ENCODE results near the gene ERC2.
"Not testable (repeated sequence)": the region's sequence is repeated elsewhere in the genome, so short reads cannot be mapped to it uniquely, and the experiment has no call there.

ERC2 gene

DNA sequence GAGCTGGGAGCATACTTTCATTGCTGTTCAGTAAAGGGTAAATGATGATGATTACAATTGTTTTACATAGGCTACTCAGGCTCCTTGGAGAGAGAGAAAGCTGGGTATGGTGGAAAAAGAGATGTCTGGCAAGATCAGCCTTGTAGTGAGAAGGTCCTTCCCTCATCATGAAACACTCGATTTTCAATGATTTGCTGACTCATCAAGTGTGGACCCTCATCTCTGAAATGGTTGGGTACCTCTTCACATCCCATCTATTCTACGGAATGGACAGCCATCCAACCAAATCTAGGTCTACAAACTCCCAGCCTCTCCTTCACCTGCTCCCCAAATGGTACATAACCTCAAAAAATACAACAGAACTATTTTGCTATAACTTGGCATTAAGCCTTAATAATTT is 610.6 kb downstream of the ERC2 start:
- TF ChIP-seq, protein P1, sequence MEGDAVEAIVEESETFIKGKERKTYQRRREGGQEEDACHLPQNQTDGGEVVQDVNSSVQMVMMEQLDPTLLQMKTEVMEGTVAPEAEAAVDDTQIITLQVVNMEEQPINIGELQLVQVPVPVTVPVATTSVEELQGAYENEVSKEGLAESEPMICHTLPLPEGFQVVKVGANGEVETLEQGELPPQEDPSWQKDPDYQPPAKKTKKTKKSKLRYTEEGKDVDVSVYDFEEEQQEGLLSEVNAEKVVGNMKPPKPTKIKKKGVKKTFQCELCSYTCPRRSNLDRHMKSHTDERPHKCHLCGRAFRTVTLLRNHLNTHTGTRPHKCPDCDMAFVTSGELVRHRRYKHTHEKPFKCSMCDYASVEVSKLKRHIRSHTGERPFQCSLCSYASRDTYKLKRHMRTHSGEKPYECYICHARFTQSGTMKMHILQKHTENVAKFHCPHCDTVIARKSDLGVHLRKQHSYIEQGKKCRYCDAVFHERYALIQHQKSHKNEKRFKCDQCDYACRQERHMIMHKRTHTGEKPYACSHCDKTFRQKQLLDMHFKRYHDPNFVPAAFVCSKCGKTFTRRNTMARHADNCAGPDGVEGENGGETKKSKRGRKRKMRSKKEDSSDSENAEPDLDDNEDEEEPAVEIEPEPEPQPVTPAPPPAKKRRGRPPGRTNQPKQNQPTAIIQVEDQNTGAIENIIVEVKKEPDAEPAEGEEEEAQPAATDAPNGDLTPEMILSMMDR (IDR thresholded peaks at IDR 0.05; ENCODE audit: extremely low read depth, missing control alignments), result no peak
- DNase-seq (ENCODE audit: low spot score), result no peak

DNA sequence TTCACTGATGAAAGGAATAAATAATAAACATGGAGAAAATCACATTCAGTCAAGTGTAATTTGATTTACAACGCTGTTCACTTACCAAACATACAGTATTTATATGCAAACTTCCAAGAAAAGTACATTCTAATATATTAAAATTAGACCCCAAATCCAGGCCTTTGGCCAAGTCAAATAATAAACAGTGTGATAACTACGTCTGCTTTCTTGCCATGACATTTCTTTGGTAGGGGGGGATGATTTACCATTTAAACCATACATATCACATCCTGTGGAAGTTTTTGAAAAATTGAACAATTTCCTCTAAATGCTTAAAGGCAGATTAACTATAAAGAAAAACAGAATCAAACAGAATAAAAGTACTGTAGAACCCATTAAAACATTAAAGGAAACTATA is 613.0 kb downstream of the ERC2 start:
- TF ChIP-seq, protein P1 (IDR thresholded peaks at IDR 0.05; ENCODE audit: extremely low read depth, missing control alignments), result no peak
- no peak for DNase-seq (ENCODE audit: low spot score)

DNA sequence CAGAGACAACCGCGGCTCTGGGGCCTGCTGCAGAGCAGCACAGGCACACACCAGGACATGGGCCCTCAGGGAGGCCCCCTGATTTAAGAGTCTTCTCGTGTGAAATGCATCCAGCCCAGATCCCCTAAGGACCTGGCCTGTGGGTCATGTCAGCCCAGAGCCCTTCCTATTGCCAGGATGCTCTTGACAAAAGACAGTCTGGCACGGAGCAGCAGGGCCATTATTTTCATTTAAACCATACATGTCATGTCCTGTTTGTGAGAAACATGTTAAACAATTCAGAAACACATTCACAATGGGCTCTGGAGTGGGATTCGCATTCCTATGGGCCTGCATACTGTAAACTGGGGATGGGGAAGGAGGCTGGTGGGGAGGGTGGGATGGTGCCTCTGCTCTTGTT is 613.8 kb downstream of the ERC2 start:
- no peak for DNase-seq (ENCODE audit: low spot score)
- TF ChIP-seq, protein P1 (IDR thresholded peaks at IDR 0.05; ENCODE audit: extremely low read depth, missing control alignments), result no peak

DNA sequence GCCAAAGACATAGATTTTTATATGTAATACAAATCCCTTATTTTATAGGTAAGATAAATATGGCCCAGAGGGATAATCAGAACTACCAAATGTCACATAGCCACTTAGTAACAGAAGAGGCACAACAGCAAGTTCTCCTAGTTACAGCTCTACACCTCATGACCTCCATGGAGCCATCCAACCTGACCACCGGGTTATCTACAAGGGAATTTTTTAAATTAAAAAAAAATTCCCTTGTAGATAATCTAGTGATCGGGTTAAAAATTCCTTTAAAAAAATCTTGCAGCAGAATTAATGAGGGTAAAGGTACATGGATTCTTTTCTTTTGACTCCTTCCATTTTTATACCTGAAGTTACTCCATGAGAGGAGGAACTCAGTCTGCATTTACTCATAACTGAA is 615.9 kb downstream of the ERC2 start:
- no peak for DNase-seq (ENCODE audit: low spot score)
- TF ChIP-seq, protein P1 (IDR thresholded peaks at IDR 0.05; ENCODE audit: extremely low read depth, missing control alignments), result no peak

DNA sequence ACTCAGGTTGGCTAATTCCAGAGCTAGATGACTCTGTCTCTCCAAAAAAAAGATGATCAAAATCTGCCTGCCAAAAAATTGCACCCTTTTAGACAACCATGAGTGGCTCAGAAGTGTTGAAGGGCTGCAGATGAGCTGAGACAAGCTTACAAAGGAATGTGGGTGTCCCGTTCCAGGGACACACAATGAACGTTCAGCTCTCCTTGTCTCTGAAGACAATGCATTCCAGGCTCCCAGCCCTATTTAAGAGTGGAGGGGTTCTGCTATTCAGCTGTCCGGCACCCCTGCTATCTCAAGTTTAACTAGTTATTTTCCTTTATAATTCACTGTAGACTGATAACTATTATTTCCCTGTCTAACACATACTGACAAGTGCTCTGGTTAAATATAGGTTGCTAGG is 626.1 kb downstream of the ERC2 start:
- DNase-seq (ENCODE audit: low spot score), result no peak
- TF ChIP-seq, protein P1 (IDR thresholded peaks at IDR 0.05; ENCODE audit: extremely low read depth, missing control alignments), result no peak

DNA sequence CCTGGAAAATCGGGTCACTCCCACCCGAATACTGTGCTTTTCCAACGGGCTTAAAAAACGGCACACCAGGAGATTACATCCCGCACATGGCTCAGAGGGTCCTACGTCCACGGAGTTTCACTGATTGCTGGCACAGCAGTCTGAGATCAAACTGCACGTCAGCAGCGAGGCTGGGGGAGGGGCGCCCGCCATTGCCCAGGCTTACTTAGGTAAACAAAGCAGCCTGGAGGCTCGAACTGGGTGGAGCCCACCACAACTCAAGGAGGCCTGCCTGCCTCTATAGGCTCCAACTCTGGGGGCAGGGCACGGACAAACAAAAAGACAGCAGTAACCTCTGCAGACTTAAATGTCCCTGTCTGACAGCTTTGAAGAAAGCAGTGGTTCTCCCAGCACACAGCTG is 636.4 kb downstream of the ERC2 start:
- DNase-seq (ENCODE audit: low spot score), result not testable (repeated sequence)

DNA sequence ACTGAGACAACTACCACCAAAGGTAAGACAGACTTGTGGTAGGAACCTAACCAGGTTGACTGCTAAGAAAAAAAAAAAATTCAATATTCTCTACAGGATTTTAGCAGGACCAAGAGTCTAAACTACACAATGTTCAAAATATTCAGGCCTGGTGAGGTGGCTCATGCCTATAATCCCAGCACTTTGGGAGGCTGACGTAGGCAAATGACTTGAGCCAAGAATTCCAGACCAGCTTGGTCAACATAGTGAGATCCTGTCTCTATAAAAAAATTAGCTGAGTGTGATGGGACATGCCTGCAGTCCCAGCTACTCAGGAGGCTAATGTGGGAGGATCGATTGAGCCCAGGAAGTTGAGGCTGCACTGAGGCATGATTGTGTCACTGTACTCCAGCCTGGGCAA is 639.6 kb downstream of the ERC2 start:
- TF ChIP-seq, protein P1 (IDR thresholded peaks at IDR 0.05; ENCODE audit: extremely low read depth, missing control alignments), result no peak
- no peak for DNase-seq (ENCODE audit: low spot score)

DNA sequence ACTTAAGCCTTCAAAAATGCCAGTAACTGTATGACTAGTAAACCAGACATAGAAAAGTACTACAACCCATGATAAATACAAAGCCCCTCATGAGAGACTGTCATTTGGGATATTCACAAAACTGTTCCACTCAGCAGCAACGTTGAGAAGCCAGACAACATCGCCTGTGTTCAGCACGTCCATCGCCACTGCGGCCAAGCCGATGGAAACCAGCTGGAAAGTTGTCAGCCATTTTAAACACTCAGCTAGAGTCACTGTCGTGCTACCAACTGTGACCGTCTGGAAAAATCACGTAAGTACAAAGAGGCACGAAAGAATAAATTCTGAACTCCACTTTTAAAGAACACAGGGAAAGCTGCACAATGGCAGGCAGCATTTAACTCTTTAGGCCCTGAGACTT is 640.5 kb downstream of the ERC2 start:
- TF ChIP-seq, protein P1 (IDR thresholded peaks at IDR 0.05; ENCODE audit: extremely low read depth, missing control alignments), result no peak
- DNase-seq (ENCODE audit: low spot score), result no peak
